SK-N-SH treated with all-trans-retinoic acid at 6 μM for 48 hours (cell line): ENCODE measurements around the gene LRCH3.

Experiments
- ARNTL ChIP-seq: fragments of 450-650 bp; formaldehyde crosslinking; IDR thresholded peaks from 2 replicates; pipeline ENCODE4 v1.5.0; 2020; ENCODE audit warnings: low read depth, mild to moderate bottlenecking, moderate library complexity, borderline replicate concordance
- ISL1 ChIP-seq: fragments of 250-450 bp; sonication (Bioruptor Pico); IDR thresholded peaks from 2 replicates; pipeline ENCODE4 v2.1.2; 2022; ENCODE audit warnings: mild to moderate bottlenecking, moderate library complexity
- OSR1 ChIP-seq: fragments of 250-450 bp; sonication (Bioruptor Pico); IDR thresholded peaks from 2 replicates; pipeline ENCODE4 v1.8.0; 2022; ENCODE audit warnings: moderate library complexity, mild to moderate bottlenecking, inconsistent platforms
- RARB ChIP-seq: fragments of 250-450 bp; sonication (Bioruptor Pico); IDR thresholded peaks from 2 replicates; pipeline ENCODE4 v1.8.0; 2021; ENCODE audit warnings: mild to moderate bottlenecking, moderate library complexity
- ZC3H10 ChIP-seq: fragments of 250-450 bp; sonication (Bioruptor Pico); IDR thresholded peaks from 2 replicates; pipeline ENCODE4 v1.5.1; 2021; ENCODE audit warnings: mild to moderate bottlenecking, moderate library complexity
- ZFP3 ChIP-seq: fragments of 250-450 bp; sonication (Bioruptor Pico); IDR thresholded peaks from 2 replicates; pipeline ENCODE4 v1.5.0; 2020; ENCODE audit warnings: mild to moderate bottlenecking, moderate library complexity
- ZNF565 ChIP-seq: fragments of 450-650 bp; formaldehyde crosslinking; conservative IDR thresholded peaks from 2 replicates; pipeline ENCODE4 v1.5.0; 2020; ENCODE audit warnings: low read depth, mild to moderate bottlenecking, moderate library complexity
- ZNF70 ChIP-seq: fragments of 450-650 bp; formaldehyde crosslinking; IDR thresholded peaks from 2 replicates; pipeline ENCODE4 v1.5.0; 2020; ENCODE audit warnings: mild to moderate bottlenecking, moderate library complexity
- TF ChIP-seq, protein P1 (sequence below): fragments of 250-450 bp; sonication (Bioruptor Pico); IDR thresholded peaks from 2 replicates; pipeline ENCODE4 v1.5.0; 2020; ENCODE audit warnings: mild to moderate bottlenecking, moderate library complexity
- TF ChIP-seq, protein P2 (sequence below): fragments of 250-450 bp; sonication (Bioruptor Pico); IDR thresholded peaks from 2 replicates; pipeline ENCODE4 v1.8.0; 2020; ENCODE audit warnings: mild to moderate bottlenecking, moderate library complexity, borderline replicate concordance
- TF ChIP-seq, protein P3 (sequence below): fragments of 250-450 bp; sonication (Bioruptor Pico); IDR thresholded peaks from 2 replicates; pipeline ENCODE4 v1.5.1; 2021; ENCODE audit warnings: mild to moderate bottlenecking, moderate library complexity
- TF ChIP-seq, protein P4 (sequence below): fragments of 250-450 bp; sonication (Bioruptor Pico); IDR thresholded peaks from 2 replicates; pipeline ENCODE4 v1.5.1; 2020; ENCODE audit warnings: low read depth, mild to moderate bottlenecking, moderate library complexity

DNA sequence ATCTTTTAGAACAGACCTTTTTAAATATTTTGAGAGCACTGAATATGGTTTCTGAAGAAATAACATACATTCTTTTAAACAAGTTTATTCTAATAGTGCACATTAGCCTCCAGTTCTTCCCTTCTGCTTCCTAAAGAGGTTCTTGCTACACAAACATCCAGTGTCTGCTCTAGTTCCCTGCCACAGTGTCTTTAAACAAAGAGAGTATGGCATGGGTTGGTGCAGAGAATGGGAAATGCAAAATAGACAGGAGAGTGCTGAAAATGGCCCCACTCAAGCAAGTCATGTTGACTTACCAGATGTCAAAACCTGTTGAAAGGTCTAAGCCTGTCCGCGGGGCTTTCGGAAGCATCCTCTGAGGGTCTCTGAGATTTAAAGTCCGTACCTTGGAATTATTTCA lies 86.8 kb downstream of the LRCH3 start:
- TF ChIP-seq, protein P1, sequence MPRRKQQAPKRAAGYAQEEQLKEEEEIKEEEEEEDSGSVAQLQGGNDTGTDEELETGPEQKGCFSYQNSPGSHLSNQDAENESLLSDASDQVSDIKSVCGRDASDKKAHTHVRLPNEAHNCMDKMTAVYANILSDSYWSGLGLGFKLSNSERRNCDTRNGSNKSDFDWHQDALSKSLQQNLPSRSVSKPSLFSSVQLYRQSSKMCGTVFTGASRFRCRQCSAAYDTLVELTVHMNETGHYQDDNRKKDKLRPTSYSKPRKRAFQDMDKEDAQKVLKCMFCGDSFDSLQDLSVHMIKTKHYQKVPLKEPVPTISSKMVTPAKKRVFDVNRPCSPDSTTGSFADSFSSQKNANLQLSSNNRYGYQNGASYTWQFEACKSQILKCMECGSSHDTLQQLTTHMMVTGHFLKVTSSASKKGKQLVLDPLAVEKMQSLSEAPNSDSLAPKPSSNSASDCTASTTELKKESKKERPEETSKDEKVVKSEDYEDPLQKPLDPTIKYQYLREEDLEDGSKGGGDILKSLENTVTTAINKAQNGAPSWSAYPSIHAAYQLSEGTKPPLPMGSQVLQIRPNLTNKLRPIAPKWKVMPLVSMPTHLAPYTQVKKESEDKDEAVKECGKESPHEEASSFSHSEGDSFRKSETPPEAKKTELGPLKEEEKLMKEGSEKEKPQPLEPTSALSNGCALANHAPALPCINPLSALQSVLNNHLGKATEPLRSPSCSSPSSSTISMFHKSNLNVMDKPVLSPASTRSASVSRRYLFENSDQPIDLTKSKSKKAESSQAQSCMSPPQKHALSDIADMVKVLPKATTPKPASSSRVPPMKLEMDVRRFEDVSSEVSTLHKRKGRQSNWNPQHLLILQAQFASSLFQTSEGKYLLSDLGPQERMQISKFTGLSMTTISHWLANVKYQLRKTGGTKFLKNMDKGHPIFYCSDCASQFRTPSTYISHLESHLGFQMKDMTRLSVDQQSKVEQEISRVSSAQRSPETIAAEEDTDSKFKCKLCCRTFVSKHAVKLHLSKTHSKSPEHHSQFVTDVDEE (CRISPR knock-in tag), result no peak
- TF ChIP-seq, protein P2, sequence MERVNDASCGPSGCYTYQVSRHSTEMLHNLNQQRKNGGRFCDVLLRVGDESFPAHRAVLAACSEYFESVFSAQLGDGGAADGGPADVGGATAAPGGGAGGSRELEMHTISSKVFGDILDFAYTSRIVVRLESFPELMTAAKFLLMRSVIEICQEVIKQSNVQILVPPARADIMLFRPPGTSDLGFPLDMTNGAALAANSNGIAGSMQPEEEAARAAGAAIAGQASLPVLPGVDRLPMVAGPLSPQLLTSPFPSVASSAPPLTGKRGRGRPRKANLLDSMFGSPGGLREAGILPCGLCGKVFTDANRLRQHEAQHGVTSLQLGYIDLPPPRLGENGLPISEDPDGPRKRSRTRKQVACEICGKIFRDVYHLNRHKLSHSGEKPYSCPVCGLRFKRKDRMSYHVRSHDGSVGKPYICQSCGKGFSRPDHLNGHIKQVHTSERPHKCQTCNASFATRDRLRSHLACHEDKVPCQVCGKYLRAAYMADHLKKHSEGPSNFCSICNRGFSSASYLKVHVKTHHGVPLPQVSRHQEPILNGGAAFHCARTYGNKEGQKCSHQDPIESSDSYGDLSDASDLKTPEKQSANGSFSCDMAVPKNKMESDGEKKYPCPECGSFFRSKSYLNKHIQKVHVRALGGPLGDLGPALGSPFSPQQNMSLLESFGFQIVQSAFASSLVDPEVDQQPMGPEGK (CRISPR knock-in tag), result no peak
- TF ChIP-seq ZFP3 (no peak), ISL1 (CRISPR knock-in tag) (no peak), ARNTL (CRISPR knock-in tag) (no peak), ZC3H10 (CRISPR knock-in tag) (no peak), OSR1 (no peak), ZNF70 (CRISPR knock-in tag) (no peak), ZNF565 (CRISPR knock-in tag) (no peak), RARB (CRISPR knock-in tag) (no peak)
- TF ChIP-seq, protein P3, sequence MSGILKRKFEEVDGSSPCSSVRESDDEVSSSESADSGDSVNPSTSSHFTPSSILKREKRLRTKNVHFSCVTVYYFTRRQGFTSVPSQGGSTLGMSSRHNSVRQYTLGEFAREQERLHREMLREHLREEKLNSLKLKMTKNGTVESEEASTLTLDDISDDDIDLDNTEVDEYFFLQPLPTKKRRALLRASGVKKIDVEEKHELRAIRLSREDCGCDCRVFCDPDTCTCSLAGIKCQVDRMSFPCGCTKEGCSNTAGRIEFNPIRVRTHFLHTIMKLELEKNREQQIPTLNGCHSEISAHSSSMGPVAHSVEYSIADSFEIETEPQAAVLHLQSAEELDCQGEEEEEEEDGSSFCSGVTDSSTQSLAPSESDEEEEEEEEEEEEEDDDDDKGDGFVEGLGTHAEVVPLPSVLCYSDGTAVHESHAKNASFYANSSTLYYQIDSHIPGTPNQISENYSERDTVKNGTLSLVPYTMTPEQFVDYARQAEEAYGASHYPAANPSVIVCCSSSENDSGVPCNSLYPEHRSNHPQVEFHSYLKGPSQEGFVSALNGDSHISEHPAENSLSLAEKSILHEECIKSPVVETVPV (CRISPR knock-in tag), result no peak
- TF ChIP-seq, protein P4, sequence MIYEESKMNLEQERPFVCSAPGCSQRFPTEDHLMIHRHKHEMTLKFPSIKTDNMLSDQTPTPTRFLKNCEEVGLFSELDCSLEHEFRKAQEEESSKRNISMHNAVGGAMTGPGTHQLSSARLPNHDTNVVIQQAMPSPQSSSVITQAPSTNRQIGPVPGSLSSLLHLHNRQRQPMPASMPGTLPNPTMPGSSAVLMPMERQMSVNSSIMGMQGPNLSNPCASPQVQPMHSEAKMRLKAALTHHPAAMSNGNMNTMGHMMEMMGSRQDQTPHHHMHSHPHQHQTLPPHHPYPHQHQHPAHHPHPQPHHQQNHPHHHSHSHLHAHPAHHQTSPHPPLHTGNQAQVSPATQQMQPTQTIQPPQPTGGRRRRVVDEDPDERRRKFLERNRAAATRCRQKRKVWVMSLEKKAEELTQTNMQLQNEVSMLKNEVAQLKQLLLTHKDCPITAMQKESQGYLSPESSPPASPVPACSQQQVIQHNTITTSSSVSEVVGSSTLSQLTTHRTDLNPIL, result no peak
